OCI-LY1 (cell line): ENCODE results near the gene KPNB1.

ENCODE experiments used
- EZH2 ChIP-seq: fragments of 200-600 bp; sonication (generic), shearing (Covaris generic); IDR thresholded peaks from 2 replicates; pipeline ENCODE4 v1.8.0; 2017; ENCODE audit warnings: borderline replicate concordance, mixed run types, mild to moderate bottlenecking, antibody characterized with exemption, low read length, moderate library complexity, mixed read lengths
- TF ChIP-seq, protein P1 (sequence below): fragments of 200-600 bp; sonication (generic), shearing (Covaris generic); IDR thresholded peaks from 2 replicates; pipeline ENCODE4 v1.5.1; 2017; ENCODE audit warnings: mild to moderate bottlenecking, antibody characterized with exemption, low read length, moderate library complexity, mixed read lengths

DNA sequence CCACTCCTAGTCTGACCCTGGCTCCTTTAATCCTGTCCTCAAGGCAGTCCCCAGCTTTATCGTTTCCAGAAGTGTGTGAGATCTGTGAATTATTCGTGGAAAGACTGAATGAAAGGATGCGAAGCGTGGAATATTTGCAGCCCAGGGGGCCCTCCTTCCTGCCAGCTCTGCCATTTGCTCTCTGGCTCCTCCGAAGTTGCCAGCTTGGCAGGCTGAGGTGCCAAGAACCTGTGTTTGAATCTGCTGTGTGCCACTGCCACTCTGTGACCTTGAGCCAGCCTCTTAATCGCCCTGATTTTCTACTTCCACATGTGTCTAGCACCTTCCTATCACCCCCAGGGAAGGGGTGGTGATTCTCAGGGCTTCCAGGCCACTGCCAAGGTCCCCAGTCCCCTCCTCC lies 55.0 kb downstream of the KPNB1 start:
- TF ChIP-seq, protein P1, sequence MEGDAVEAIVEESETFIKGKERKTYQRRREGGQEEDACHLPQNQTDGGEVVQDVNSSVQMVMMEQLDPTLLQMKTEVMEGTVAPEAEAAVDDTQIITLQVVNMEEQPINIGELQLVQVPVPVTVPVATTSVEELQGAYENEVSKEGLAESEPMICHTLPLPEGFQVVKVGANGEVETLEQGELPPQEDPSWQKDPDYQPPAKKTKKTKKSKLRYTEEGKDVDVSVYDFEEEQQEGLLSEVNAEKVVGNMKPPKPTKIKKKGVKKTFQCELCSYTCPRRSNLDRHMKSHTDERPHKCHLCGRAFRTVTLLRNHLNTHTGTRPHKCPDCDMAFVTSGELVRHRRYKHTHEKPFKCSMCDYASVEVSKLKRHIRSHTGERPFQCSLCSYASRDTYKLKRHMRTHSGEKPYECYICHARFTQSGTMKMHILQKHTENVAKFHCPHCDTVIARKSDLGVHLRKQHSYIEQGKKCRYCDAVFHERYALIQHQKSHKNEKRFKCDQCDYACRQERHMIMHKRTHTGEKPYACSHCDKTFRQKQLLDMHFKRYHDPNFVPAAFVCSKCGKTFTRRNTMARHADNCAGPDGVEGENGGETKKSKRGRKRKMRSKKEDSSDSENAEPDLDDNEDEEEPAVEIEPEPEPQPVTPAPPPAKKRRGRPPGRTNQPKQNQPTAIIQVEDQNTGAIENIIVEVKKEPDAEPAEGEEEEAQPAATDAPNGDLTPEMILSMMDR = no peak
- TF ChIP-seq EZH2 = no peak
